GM12891 (cell line): Measurements from ENCODE around the gene ACSS2.

Source experiments
- POLR2A ChIP-seq: IDR thresholded peaks from 2 replicates; pipeline ENCODE4 v1.6.1; 2011; ENCODE audit warnings: low read depth, low read length, control low read depth
- POLR2AphosphoS5 ChIP-seq: IDR thresholded peaks from 2 replicates; pipeline ENCODE4 v1.6.1; 2011; ENCODE audit warnings: low read depth, low read length, control low read depth

DNA sequence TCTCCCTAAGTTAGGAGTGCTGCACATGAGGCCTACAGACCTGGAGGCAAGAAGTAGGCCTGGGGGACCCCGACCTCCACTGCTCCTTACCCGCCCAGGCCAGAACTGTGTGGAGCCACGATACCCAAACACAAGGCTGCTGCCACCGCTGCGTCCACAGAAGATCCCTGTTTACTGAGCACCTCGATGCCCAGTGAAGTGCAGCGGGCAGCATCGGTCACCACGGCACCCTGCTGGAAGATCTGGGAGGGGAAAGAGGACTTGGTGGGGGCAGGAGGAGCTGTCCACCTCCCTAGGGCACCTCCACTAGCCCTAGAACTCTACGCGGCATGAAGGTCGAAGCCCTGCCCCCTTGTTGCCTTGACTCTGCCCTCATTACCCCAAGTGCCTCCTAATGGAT is 13.7 kb upstream of the ACSS2 start:
- TF ChIP-seq POLR2A (no peak), POLR2AphosphoS5 (no peak)
